Stimulated activated naive CD8-positive, alpha-beta T cell treated with anti-CD3 and anti-CD28 coated beads, Interleukin-15, Interleukin-2, amounts not matched to agents 100 ng/mL and 50 ng/mL, for 24 hours (primary cell): ENCODE data around the gene PDE6H.

ENCODE experiments used
- H3K27ac Mint-ChIP-seq: one replicate; pipeline ENCODE4 v1.8.0; 2021; ENCODE audit warnings: mild to moderate bottlenecking, mixed read lengths
- H3K27me3 Mint-ChIP-seq: one replicate; pipeline ENCODE4 v1.8.0; 2021; ENCODE audit warnings: mixed read lengths
- H3K36me3 Mint-ChIP-seq: one replicate; pipeline ENCODE4 v1.8.0; 2021; ENCODE audit warnings: low read depth, mixed read lengths
- H3K4me1 Mint-ChIP-seq: one replicate; pipeline ENCODE4 v1.8.0; 2021; ENCODE audit warnings: low read depth, mixed read lengths
- H3K4me3 Mint-ChIP-seq: one replicate; pipeline ENCODE4 v1.8.0; 2021; ENCODE audit warnings: mild to moderate bottlenecking, mixed read lengths
- H3K9me3 Mint-ChIP-seq: one replicate; pipeline ENCODE4 v1.8.0; 2021; ENCODE audit warnings: mixed read lengths

The PDE6H gene

GRCh38 chr12:14958361-14959125 is 14.3 kb upstream of the PDE6H start:
- H3K36me3 Mint-ChIP-seq: peaks cover 31% of the 10 kb centered on the region
- H3K4me1 Mint-ChIP-seq: peaks cover 67% of the 10 kb centered on the region
- no peaks in the 10 kb centered on the region for H3K27me3 Mint-ChIP-seq
- peak overlapping the region; percentile 99 for H3K4me3 Mint-ChIP-seq
- peak overlapping the region; percentile 99 for H3K27ac Mint-ChIP-seq
- no peaks in the 10 kb centered on the region for H3K9me3 Mint-ChIP-seq

GRCh38 chr12:14959126-14959440 is 13.8 kb upstream of the PDE6H start:
- Mint-ChIP-seq H3K36me3 (peaks cover 31% of the 10 kb centered on the region), H3K9me3 (no peaks in the 10 kb centered on the region), H3K27me3 (no peaks in the 10 kb centered on the region), H3K4me1 (peaks cover 67% of the 10 kb centered on the region), H3K4me3 (peak overlapping the region; percentile 99), H3K27ac (peak overlapping the region; percentile 99)

- Mint-ChIP-seq H3K4me1 (peaks cover 67% of the 10 kb centered on the region), H3K27ac (peak overlapping the region; percentile 99), H3K4me3 (peak overlapping the region; percentile 99)
Observed at GRCh38 chr12:14959463-14959862, 13.4 kb upstream of the PDE6H start.

GRCh38 chr12:14959916-14960496 is 12.8 kb upstream of the PDE6H start:
- Mint-ChIP-seq H3K4me3 (peak overlapping the region; percentile 99), H3K9me3 (no peaks in the 10 kb centered on the region), H3K27ac (peak overlapping the region; percentile 99), H3K27me3 (no peaks in the 10 kb centered on the region), H3K4me1 (peaks cover 67% of the 10 kb centered on the region), H3K36me3 (peaks cover 25% of the 10 kb centered on the region)

More at GRCh38 chr12:14959463-14959862, 13.4 kb upstream of the PDE6H start:
- no peaks in the 10 kb centered on the region for H3K9me3 Mint-ChIP-seq
- no peaks in the 10 kb centered on the region for H3K27me3 Mint-ChIP-seq
- peaks cover 28% of the 10 kb centered on the region for H3K36me3 Mint-ChIP-seq

- H3K27ac Mint-ChIP-seq: peak overlapping the region; percentile 99
- H3K4me1 Mint-ChIP-seq: peaks cover 70% of the 10 kb centered on the region
- H3K9me3 Mint-ChIP-seq: no peaks in the 10 kb centered on the region
- peaks cover 25% of the 10 kb centered on the region for H3K36me3 Mint-ChIP-seq
- no peaks in the 10 kb centered on the region for H3K27me3 Mint-ChIP-seq
- peak overlapping the region; percentile 99 for H3K4me3 Mint-ChIP-seq
Observed at GRCh38 chr12:14960548-14961465, 12.0 kb upstream of the PDE6H start.

GRCh38 chr12:14961466-14962152 is 11.2 kb upstream of the PDE6H start, which contains the start of gene ARHGDIB:
TSS of gene ARHGDIB (minus strand) at chr12:14961601. CDS start at chr12:14950712, 10,889 bp downstream.
- peaks cover 62% of the 10 kb centered on the region for H3K4me1 Mint-ChIP-seq

GRCh38 chr12:14962153-14962539 is 10.7 kb upstream of the PDE6H start:
- H3K4me1 Mint-ChIP-seq: peaks cover 60% of the 10 kb centered on the region
- H3K27me3 Mint-ChIP-seq: no peaks in the 10 kb centered on the region
- peak overlapping the region; percentile 99 for H3K27ac Mint-ChIP-seq
- H3K4me3 Mint-ChIP-seq: peak overlapping the region; percentile 99
- no peaks in the 10 kb centered on the region for H3K9me3 Mint-ChIP-seq
- peaks cover 25% of the 10 kb centered on the region for H3K36me3 Mint-ChIP-seq

More at GRCh38 chr12:14961466-14962152, 11.2 kb upstream of the PDE6H start, which contains the start of gene ARHGDIB:
- Mint-ChIP-seq H3K4me3 (peak within 1 kb of the TSS; percentile 99), H3K9me3 (no peaks in the 10 kb centered on the region), H3K27ac (peak within 1 kb of the TSS; percentile 99), H3K36me3 (peaks cover 25% of the 10 kb centered on the region), H3K27me3 (no peaks in the 10 kb centered on the region)

- peak overlapping the region; percentile 99 for H3K27ac Mint-ChIP-seq
- H3K9me3 Mint-ChIP-seq: no peaks in the 10 kb centered on the region
- H3K27me3 Mint-ChIP-seq: no peaks in the 10 kb centered on the region
- H3K36me3 Mint-ChIP-seq: peaks cover 21% of the 10 kb centered on the region
- H3K4me3 Mint-ChIP-seq: peak overlapping the region; percentile 99
- peaks cover 60% of the 10 kb centered on the region for H3K4me1 Mint-ChIP-seq
Observed at GRCh38 chr12:14962797-14963196, 10.0 kb upstream of the PDE6H start.

- Mint-ChIP-seq H3K4me3 (peak overlapping the region; percentile 1), H3K27me3 (no peaks in the 10 kb centered on the region), H3K27ac (peak overlapping the region; percentile 36), H3K9me3 (no peaks in the 10 kb centered on the region), H3K4me1 (peaks cover 57% of the 10 kb centered on the region), H3K36me3 (peaks cover 14% of the 10 kb centered on the region)
Observed at GRCh38 chr12:14963520-14963919, 9.3 kb upstream of the PDE6H start.

- Mint-ChIP-seq H3K4me1 (peaks cover 55% of the 10 kb centered on the region), H3K27me3 (no peaks in the 10 kb centered on the region), H3K36me3 (peaks cover 7% of the 10 kb centered on the region), H3K9me3 (no peaks in the 10 kb centered on the region), H3K4me3 (no peak overlapping the region), H3K27ac (peak overlapping the region; percentile 36)
Observed at GRCh38 chr12:14964406-14964805, 8.4 kb upstream of the PDE6H start.

- Mint-ChIP-seq H3K36me3 (no peaks in the 10 kb centered on the region), H3K27me3 (no peaks in the 10 kb centered on the region), H3K9me3 (no peaks in the 10 kb centered on the region), H3K4me3 (no peak overlapping the region), H3K27ac (peak overlapping the region; percentile 47), H3K4me1 (peaks cover 54% of the 10 kb centered on the region)
Observed at GRCh38 chr12:14965221-14965620, 7.6 kb upstream of the PDE6H start.

- H3K27ac Mint-ChIP-seq: no peak overlapping the region
- peaks cover 61% of the 10 kb centered on the region for H3K4me1 Mint-ChIP-seq
- no peaks in the 10 kb centered on the region for H3K36me3 Mint-ChIP-seq
- H3K27me3 Mint-ChIP-seq: no peaks in the 10 kb centered on the region
- H3K4me3 Mint-ChIP-seq: no peak overlapping the region
- H3K9me3 Mint-ChIP-seq: no peaks in the 10 kb centered on the region
Observed at GRCh38 chr12:14968478-14968877, 4.4 kb upstream of the PDE6H start.

- Mint-ChIP-seq H3K4me1 (peaks cover 48% of the 10 kb centered on the region), H3K9me3 (no peaks in the 10 kb centered on the region), H3K4me3 (no peak overlapping the region), H3K27me3 (no peaks in the 10 kb centered on the region), H3K36me3 (no peaks in the 10 kb centered on the region), H3K27ac (peak overlapping the region; percentile 72)
Observed at GRCh38 chr12:14970473-14970872, 2.4 kb upstream of the PDE6H start.

GRCh38 chr12:14974633-14975032 is 1.8 kb downstream of the PDE6H start:
- Mint-ChIP-seq H3K36me3 (no peaks in the 10 kb centered on the region), H3K4me1 (peaks cover 44% of the 10 kb centered on the region), H3K27ac (no peak overlapping the region), H3K4me3 (no peak overlapping the region), H3K27me3 (no peaks in the 10 kb centered on the region), H3K9me3 (no peaks in the 10 kb centered on the region)
